Common myeloid progenitor, CD34-positive (primary cell): Measurements from ENCODE around the gene KCNMB2.

Source experiments
- CTCF ChIA-PET: fragments of 350-600 bp; sonication (Branson Sonifier 250); formaldehyde crosslinking; loops from one replicate; lab custom pipeline; 2021; ENCODE audit warnings: antibody characterized with exemption; lab: Charles Lee
- POLR2A ChIA-PET: fragments of 350-600 bp; sonication (Branson Sonifier 250); formaldehyde crosslinking; loops from one replicate; lab custom pipeline; 2021; ENCODE audit warnings: antibody characterized with exemption; lab: Charles Lee
- DNase-seq, 3 donors: peaks; one replicate each; pipeline versions ENCODE4 v3.0.0 to v3.0.0-alpha.2; 2013
- H3K27ac ChIP-seq, 2 experiments: 1 replicate in 1 of 2; 2 replicates in 1 of 2; pipeline ENCODE4 v1.7.0; 2013; ENCODE audit warnings: inconsistent platforms in 2 of 2, low read length in 2 of 2, mild to moderate bottlenecking in 2 of 2, low read depth in 1 of 2, moderate library complexity in 1 of 2; ENCODE audit not compliant: severe bottlenecking in 2 of 2, insufficient read depth in 1 of 2, poor library complexity in 1 of 2
- H3K27me3 ChIP-seq, 5 experiments: replicated peaks in 2 of 5; 1 replicate in 3 of 5; 2 replicates in 2 of 5; pipeline versions ENCODE4 v1.6.1 to v1.7.0; 2013; ENCODE audit warnings: low read length in 4 of 5, mild to moderate bottlenecking in 2 of 5, moderate library complexity in 2 of 5, inconsistent platforms in 1 of 5; ENCODE audit not compliant: insufficient read depth in 5 of 5, control insufficient read depth in 4 of 5
- H3K36me3 ChIP-seq, 4 experiments: 1 replicate in 2 of 4; 2 replicates in 2 of 4; pipeline versions ENCODE4 v1.6.1 to v1.7.0; 2013; ENCODE audit warnings: low read length in 3 of 4, control low read depth in 1 of 4, mild to moderate bottlenecking in 1 of 4; ENCODE audit not compliant: control insufficient read depth in 4 of 4, insufficient read depth in 4 of 4
- H3K4me1 ChIP-seq, 4 experiments: 1 replicate in 3 of 4; 2 replicates in 1 of 4; pipeline versions ENCODE4 v1.6.1 to v1.7.1; 2013; ENCODE audit warnings: low read length in 3 of 4, mild to moderate bottlenecking in 3 of 4, control low read depth in 1 of 4, inconsistent platforms in 1 of 4, moderate library complexity in 1 of 4; ENCODE audit not compliant: control insufficient read depth in 4 of 4, insufficient read depth in 4 of 4; ENCODE audit errors: control extremely low read depth in 1 of 4
- H3K4me3 ChIP-seq, 7 experiments: 1 replicate in 4 of 7; 2 replicates in 3 of 7; pipeline versions ENCODE4 v1.5.1 to v1.7.0; 2013; ENCODE audit warnings: mild to moderate bottlenecking in 7 of 7, low read length in 6 of 7, moderate library complexity in 6 of 7, inconsistent platforms in 2 of 7, low read depth in 2 of 7, control low read depth in 1 of 7; ENCODE audit not compliant: insufficient read depth in 4 of 7, control insufficient read depth in 1 of 7; ENCODE audit errors: extremely low read depth in 1 of 7
- H3K9me3 ChIP-seq, 5 experiments: 1 replicate in 4 of 5; 2 replicates in 1 of 5; pipeline versions ENCODE4 v1.6.1 to v1.7.1; 2013; ENCODE audit warnings: low read length in 4 of 5, mild to moderate bottlenecking in 2 of 5, inconsistent platforms in 1 of 5, low read depth in 1 of 5, moderate library complexity in 1 of 5; ENCODE audit not compliant: control insufficient read depth in 4 of 5, insufficient read depth in 2 of 5; ENCODE audit errors: control extremely low read depth in 1 of 5
- WGBS: methylation state at CpG from one replicate; pipeline ENCODE4 v1.1.5; 2013; ENCODE audit not compliant: insufficient coverage; 5-methylcytosine and 5-hydroxymethylcytosine counted together

Gene KCNMB2

DNA sequence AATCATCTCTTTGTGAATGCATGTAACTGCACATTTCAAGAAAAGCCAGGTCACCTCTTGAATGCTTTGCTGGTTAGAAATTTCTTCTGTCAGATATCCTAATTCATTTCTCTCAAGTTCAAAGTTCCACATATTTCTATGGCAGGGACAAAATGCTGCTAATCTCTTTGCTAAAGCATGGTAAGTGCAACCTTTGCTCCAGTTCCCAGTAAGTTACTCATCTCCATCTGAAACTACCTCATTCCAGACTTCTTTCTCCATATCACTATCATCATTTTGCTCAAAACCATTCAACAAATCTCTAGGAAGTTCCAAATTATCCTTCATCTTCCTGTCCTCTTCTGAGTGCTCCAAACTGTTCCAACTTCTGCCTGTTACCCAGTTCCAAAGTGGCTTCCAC, 304.8 kb downstream of the KCNMB2 start:
- Histone ChIP-seq H3K27ac (no peak overlapping the region), H3K36me3 (no peaks in the 10 kb centered on the region), H3K4me1 (no peaks in the 10 kb centered on the region), H3K27me3 (no peaks in the 10 kb centered on the region), H3K4me3 (no peak overlapping the region), H3K9me3 (no peaks in the 10 kb centered on the region)
- no peak for DNase-seq
- POLR2A ChIA-PET = no interaction called here
- CTCF ChIA-PET = interaction anchor here (1.2 kb wide), 1 partner anchor 19 kb away, joined by 3 read pairs; no protein-coding TSS in a partner anchor

DNA sequence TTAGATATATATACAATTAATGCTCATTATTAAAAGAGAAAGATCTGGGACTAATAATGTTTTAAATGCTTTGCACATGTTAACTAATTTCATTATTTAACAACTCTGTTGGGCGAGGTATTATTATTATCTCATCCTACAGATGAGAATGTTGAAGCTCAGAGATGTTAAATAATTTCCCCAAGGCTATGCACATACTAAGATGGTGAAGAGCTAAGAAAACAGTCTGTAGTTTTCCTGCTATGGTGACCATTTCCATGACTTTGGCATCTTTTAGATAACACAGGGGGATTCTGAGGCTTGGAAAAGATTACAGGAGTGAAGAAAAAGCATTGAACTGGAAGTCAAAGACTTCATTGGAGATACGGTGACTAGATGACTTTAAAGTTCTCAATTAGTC, 308.7 kb downstream of the KCNMB2 start:
- Histone ChIP-seq H3K4me1 (no peaks in the 10 kb centered on the region), H3K4me3 (no peak overlapping the region), H3K27ac (no peak overlapping the region), H3K9me3 (no peaks in the 10 kb centered on the region), H3K27me3 (no peaks in the 10 kb centered on the region), H3K36me3 (no peaks in the 10 kb centered on the region)
- ChIA-PET CTCF (no interaction called here), POLR2A (no interaction called here)
- no peak for DNase-seq
- 100% methylated on average over 1 of the region's 2 CpGs for WGBS

GRCh38 chr3:178845420-178846118, 309.3 kb downstream of the KCNMB2 start:
- 100% methylated on average over 1 of the region's 3 CpGs for WGBS
- DNase-seq = no peak
- no peaks in the 10 kb centered on the region for H3K4me1 ChIP-seq
- no peak overlapping the region for H3K27ac ChIP-seq
- no peaks in the 10 kb centered on the region for H3K36me3 ChIP-seq
- POLR2A ChIA-PET = no interaction called here
- CTCF ChIA-PET = no interaction called here
- no peaks in the 10 kb centered on the region for H3K9me3 ChIP-seq
- no peaks in the 10 kb centered on the region for H3K27me3 ChIP-seq
- no peak overlapping the region for H3K4me3 ChIP-seq

DNA sequence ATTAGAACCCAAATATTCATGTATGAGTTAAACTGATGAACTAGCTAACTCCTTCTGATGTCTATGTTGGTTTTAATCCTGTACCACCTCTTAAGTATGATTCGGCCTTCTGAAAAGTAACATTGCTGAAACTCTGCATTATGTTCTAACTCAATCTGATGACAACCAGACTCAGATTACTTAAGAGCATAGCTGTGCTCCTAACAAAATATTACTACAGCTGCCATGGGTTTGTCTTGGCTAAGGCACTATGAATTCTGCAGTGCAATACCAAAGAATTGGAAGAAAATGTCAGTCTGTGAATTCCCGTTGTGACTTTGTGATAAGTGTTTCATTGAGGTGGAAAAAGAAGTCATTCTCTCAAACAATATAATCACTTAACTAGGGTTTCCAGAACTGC, 311.0 kb downstream of the KCNMB2 start:
- CTCF ChIA-PET = no interaction called here
- Histone ChIP-seq H3K9me3 (no peaks in the 10 kb centered on the region), H3K36me3 (no peaks in the 10 kb centered on the region), H3K4me1 (no peaks in the 10 kb centered on the region), H3K27ac (no peak overlapping the region), H3K4me3 (no peak overlapping the region), H3K27me3 (no peaks in the 10 kb centered on the region)
- POLR2A ChIA-PET = no interaction called here
- WGBS = no CpG with 5 or more reads among the region's 2 CpGs
- DNase-seq = no peak

- no peaks in the 10 kb centered on the region for H3K36me3 ChIP-seq
- POLR2A ChIA-PET = no interaction called here
- no peak overlapping the region for H3K4me3 ChIP-seq
- no peaks in the 10 kb centered on the region for H3K4me1 ChIP-seq
- no peaks in the 10 kb centered on the region for H3K9me3 ChIP-seq
- H3K27me3 ChIP-seq = no peaks in the 10 kb centered on the region
- CTCF ChIA-PET = no interaction called here
- 100% methylated on average over 4 of the region's 4 CpGs for WGBS
- no peak for DNase-seq
- H3K27ac ChIP-seq = no peak overlapping the region
Measured at GRCh38 chr3:178849199-178849910, 313.1 kb downstream of the KCNMB2 start.

GRCh38 chr3:178850450-178851190, 314.4 kb downstream of the KCNMB2 start:
- ChIA-PET POLR2A (interaction anchor here (0.6 kb wide), 1 partner anchor 1265 kb away, joined by 3 read pairs; no protein-coding TSS in a partner anchor), CTCF (no interaction called here)
- no peak overlapping the region for H3K27ac ChIP-seq
- H3K36me3 ChIP-seq = no peaks in the 10 kb centered on the region
- H3K4me3 ChIP-seq = no peak overlapping the region
- no peaks in the 10 kb centered on the region for H3K9me3 ChIP-seq
- WGBS = 100% methylated on average over 2 of the region's 8 CpGs
- DNase-seq = no peak
- no peaks in the 10 kb centered on the region for H3K4me1 ChIP-seq
- H3K27me3 ChIP-seq = no peaks in the 10 kb centered on the region

GRCh38 chr3:178851564-178851963, 315.3 kb downstream of the KCNMB2 start:
- no peak overlapping the region for H3K27ac ChIP-seq
- H3K27me3 ChIP-seq = no peaks in the 10 kb centered on the region
- H3K4me1 ChIP-seq = no peaks in the 10 kb centered on the region
- WGBS = 100% methylated on average over 1 of the region's 1 CpG
- ChIA-PET CTCF (no interaction called here), POLR2A (no interaction called here)
- no peaks in the 10 kb centered on the region for H3K9me3 ChIP-seq
- no peak overlapping the region for H3K4me3 ChIP-seq
- DNase-seq = no peak
- no peaks in the 10 kb centered on the region for H3K36me3 ChIP-seq
